HEK293 (cell line): ENCODE results near the gene LEFTY1.

ENCODE experiments used
- CTCF ChIA-PET: fragments of 350-600 bp; formaldehyde crosslinking; extraction: SDS; loops from one replicate; lab custom pipeline; 2021; ENCODE audit warnings: antibody characterized with exemption; lab: Yijun Ruan, JAX
- POLR2A ChIA-PET: fragments of 300-600 bp; formaldehyde crosslinking; extraction: SDS; loops from one replicate; lab custom pipeline; 2020; ENCODE audit warnings: antibody characterized with exemption, inconsistent platforms; lab: Yijun Ruan, JAX
- H3K27ac ChIP-seq: fragments of 200-500 bp; sonication (Bioruptor generic); 2 replicates; pipeline ENCODE4 v1.5.1; 2014; ENCODE audit warnings: low read depth, low read length, control low read depth, inconsistent platforms; ENCODE audit errors: extremely low read depth
- H3K36me3 ChIP-seq, 2 experiments: fragments of 200-500 bp in 1 of 2; sonication (Bioruptor generic) in 1 of 2; 1 replicate in 1 of 2; 2 replicates in 1 of 2; pipeline ENCODE4 v1.5.1; 2014 to 2017; ENCODE audit warnings: inconsistent platforms in 2 of 2, low read length in 2 of 2; ENCODE audit not compliant: control insufficient read depth in 2 of 2, insufficient read depth in 1 of 2
- H3K4me1 ChIP-seq: fragments of 200-500 bp; sonication (Bioruptor generic); 2 replicates; pipeline ENCODE4 v1.5.1; 2014; ENCODE audit warnings: mild to moderate bottlenecking, low read length, inconsistent platforms; ENCODE audit not compliant: control insufficient read depth, insufficient read depth
- H3K4me3 ChIP-seq: 2 replicates; pipeline ENCODE4 v1.5.1; 2011; ENCODE audit warnings: low read depth, mild to moderate bottlenecking, control low read depth, low read length, moderate library complexity
- H3K9me3 ChIP-seq: fragments of 200-500 bp; sonication (Bioruptor generic); 2 replicates; pipeline ENCODE4 v1.5.1; 2014; ENCODE audit warnings: low read depth, low read length, inconsistent platforms; ENCODE audit not compliant: control insufficient read depth, insufficient read depth
- BCL11A ChIP-seq: fragments of 450-650 bp; formaldehyde crosslinking; IDR thresholded peaks from 2 replicates; pipeline ENCODE4 v1.5.1; 2016; ENCODE audit warnings: low read depth, missing biosample characterization, missing genetic modification characterization
- BCL11B ChIP-seq: fragments of 450-650 bp; formaldehyde crosslinking; IDR thresholded peaks from 2 replicates; pipeline ENCODE4 v1.5.1; 2016; ENCODE audit warnings: low read depth, missing biosample characterization, missing genetic modification characterization
- HOXD13 ChIP-seq: sonication (generic); formaldehyde crosslinking; IDR thresholded peaks from 2 replicates; pipeline ENCODE4 v1.8.0; 2022; ENCODE audit warnings: missing genetic modification reagents, borderline replicate concordance
- ZBTB17 ChIP-seq: fragments of 450-650 bp; formaldehyde crosslinking; IDR thresholded peaks from 2 replicates; pipeline ENCODE4 v1.5.1; 2016; ENCODE audit warnings: missing biosample characterization, missing genetic modification characterization
- ZBTB20 ChIP-seq: fragments of 450-650 bp; formaldehyde crosslinking; IDR thresholded peaks from 2 replicates; pipeline ENCODE4 v1.5.1; 2016; ENCODE audit warnings: missing biosample characterization, missing genetic modification characterization
- ZNF10 ChIP-seq: fragments of 450-650 bp; formaldehyde crosslinking; IDR thresholded peaks from 2 replicates; pipeline ENCODE4 v1.5.1; 2017; ENCODE audit warnings: missing biosample characterization, missing genetic modification characterization
- ZNF16 ChIP-seq: fragments of 450-650 bp; formaldehyde crosslinking; IDR thresholded peaks from 2 replicates; pipeline ENCODE4 v1.5.1; 2016; ENCODE audit warnings: low read depth, missing biosample characterization, missing genetic modification characterization
- ZNF174 ChIP-seq: fragments of 450-650 bp; formaldehyde crosslinking; IDR thresholded peaks from 2 replicates; pipeline ENCODE4 v1.5.0; 2017; ENCODE audit warnings: missing biosample characterization, mild to moderate bottlenecking, missing genetic modification characterization
- ZNF335 ChIP-seq: fragments of 450-650 bp; formaldehyde crosslinking; conservative IDR thresholded peaks from 2 replicates; pipeline ENCODE4 v1.5.1; 2016; ENCODE audit warnings: missing biosample characterization, missing genetic modification characterization
- ZNF544 ChIP-seq: fragments of 450-650 bp; formaldehyde crosslinking; IDR thresholded peaks from 2 replicates; pipeline ENCODE4 v1.5.0; 2017; ENCODE audit warnings: missing biosample characterization, missing genetic modification characterization
- TF ChIP-seq, protein P1 (sequence below): fragments of 450-650 bp; formaldehyde crosslinking; IDR thresholded peaks from 2 replicates; pipeline ENCODE4 v1.5.1; 2017; ENCODE audit warnings: missing biosample characterization, missing genetic modification characterization
- TF ChIP-seq, protein P2 (sequence below): fragments of 450-650 bp; formaldehyde crosslinking; IDR thresholded peaks from 2 replicates; pipeline ENCODE4 v1.5.1; 2016; ENCODE audit warnings: missing biosample characterization, missing genetic modification characterization
- TF ChIP-seq, protein P3 (sequence below): fragments of 450-650 bp; formaldehyde crosslinking; IDR thresholded peaks from 2 replicates; pipeline ENCODE4 v1.5.1; 2016; ENCODE audit warnings: missing biosample characterization, missing genetic modification characterization, low read depth
- TF ChIP-seq, protein P4 (sequence below): fragments of 450-650 bp; formaldehyde crosslinking; IDR thresholded peaks from 2 replicates; pipeline ENCODE4 v1.5.1; 2016; ENCODE audit warnings: missing biosample characterization, missing genetic modification characterization

LEFTY1 gene

DNA sequence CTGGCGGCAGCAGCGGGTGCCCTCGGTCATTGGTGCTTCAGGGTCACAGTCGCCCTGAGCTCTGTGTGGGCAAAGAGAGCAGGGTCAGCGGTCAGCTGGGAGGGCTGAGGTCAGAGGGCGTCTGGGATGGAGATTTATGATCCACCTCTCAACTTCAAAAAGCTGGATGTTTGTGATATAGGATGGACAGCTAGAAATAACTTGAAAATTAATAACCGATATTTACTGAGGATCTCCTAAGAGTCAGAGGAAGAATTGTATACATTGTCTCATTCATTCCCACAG lies 2.0 kb downstream of the LEFTY1 start:
- POLR2A ChIA-PET = interaction anchor here (1.1 kb wide), 1 partner anchor 37 kb away, joined by 3 read pairs; the partner anchor contains the start of gene PYCR2
- no peaks in the 10 kb centered on the region for H3K4me1 ChIP-seq
- TF ChIP-seq HOXD13 (no peak), BCL11B (tag by site-specific recombination) (0 out of 2 replicates have a peak, but pooled peaks have one; percentile 31), ZNF544 (tag by site-specific recombination) (no peak)
- TF ChIP-seq, all 188 proteins: peak for 1
- H3K36me3 ChIP-seq = no peaks in the 10 kb centered on the region
- H3K4me3 ChIP-seq = no peak overlapping the region
- no peak overlapping the region for H3K27ac ChIP-seq
- H3K9me3 ChIP-seq = no peaks in the 10 kb centered on the region
- CTCF ChIA-PET = interaction anchor here (1.3 to 2.9 kb wide), 2 partner anchors 10 to 23 kb away, joined by 7 to 12 read pairs; no protein-coding TSS in a partner anchor

DNA sequence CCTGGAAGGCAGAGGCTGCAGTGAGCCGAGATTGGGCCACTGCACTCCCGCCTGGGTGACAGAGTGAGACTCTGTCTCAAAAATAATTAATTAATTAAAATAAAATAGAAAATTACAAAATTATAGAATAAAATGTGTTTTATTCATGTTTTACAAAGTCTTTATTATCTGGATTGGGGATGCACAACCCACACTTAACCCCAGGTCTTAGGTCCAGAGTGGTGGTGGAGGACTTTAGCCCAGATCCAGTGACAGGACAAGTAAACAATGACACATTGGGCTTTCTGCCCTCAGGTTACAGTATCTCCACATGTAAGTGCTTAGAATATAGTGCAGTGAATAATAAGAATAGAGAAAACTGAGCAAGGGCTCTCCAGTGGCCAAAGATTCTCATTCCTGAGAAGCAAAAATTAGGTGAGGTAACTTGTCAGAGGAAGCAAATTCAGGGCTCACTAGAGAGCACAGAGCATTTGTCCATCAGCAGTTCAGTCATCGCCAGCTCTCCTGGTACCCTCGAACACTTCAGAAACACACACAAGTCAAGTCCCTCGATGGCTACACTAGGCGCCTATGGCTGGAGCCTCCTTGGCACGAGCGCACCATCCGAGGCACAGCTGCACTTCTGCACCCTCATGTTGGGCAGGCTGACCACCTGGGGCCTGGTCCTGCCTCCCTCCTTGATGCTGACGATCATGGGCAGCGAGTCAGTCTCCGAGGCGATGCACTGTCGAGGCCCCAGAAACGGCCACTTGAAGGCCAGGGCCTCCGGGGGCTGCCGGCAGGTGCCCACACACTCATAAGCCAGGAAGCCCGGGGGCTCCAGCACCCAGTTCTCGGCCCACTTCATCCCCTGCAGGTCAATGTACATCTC lies 2.6 kb downstream of the LEFTY1 start:
- no peak overlapping the region for H3K4me3 ChIP-seq
- no peaks in the 10 kb centered on the region for H3K36me3 ChIP-seq
- POLR2A ChIA-PET = interaction anchor here (1.1 kb wide), 1 partner anchor 38 kb away, joined by 3 read pairs; the partner anchor contains the start of gene PYCR2
- H3K4me1 ChIP-seq = no peaks in the 10 kb centered on the region
- no peaks in the 10 kb centered on the region for H3K9me3 ChIP-seq
- CTCF ChIA-PET = interaction anchor here (1.1 to 2.9 kb wide), 3 partner anchors 9 to 24 kb away, joined by 4 to 12 read pairs (median 7); no protein-coding TSS in a partner anchor
- TF ChIP-seq, protein P1, sequence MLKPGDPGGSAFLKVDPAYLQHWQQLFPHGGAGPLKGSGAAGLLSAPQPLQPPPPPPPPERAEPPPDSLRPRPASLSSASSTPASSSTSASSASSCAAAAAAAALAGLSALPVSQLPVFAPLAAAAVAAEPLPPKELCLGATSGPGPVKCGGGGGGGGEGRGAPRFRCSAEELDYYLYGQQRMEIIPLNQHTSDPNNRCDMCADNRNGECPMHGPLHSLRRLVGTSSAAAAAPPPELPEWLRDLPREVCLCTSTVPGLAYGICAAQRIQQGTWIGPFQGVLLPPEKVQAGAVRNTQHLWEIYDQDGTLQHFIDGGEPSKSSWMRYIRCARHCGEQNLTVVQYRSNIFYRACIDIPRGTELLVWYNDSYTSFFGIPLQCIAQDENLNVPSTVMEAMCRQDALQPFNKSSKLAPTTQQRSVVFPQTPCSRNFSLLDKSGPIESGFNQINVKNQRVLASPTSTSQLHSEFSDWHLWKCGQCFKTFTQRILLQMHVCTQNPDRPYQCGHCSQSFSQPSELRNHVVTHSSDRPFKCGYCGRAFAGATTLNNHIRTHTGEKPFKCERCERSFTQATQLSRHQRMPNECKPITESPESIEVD (tag by site-specific recombination) = no peak
- TF ChIP-seq ZBTB17 (tag by site-specific recombination) = peak; percentile 96
- no peak overlapping the region for H3K27ac ChIP-seq

DNA sequence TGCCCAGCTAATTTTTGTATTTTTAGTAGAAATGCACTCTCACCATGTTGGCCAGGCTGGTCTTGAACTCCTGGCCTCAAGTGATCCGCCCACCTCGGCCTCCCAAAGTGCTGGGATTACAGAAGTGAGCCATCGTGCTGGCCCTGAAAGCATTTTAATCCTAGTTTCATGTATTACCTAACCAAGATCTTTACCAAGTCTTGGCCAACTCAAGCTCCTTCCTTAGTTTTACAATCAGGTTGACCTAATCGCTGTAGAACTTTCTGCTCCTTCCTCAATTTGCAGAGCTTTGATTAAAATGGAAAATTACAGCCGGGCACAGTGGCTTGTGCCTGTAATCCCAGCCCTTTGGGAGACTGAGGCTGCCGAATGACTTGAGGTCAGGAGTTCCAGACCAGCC lies 3.6 kb downstream of the LEFTY1 start:
- Histone ChIP-seq H3K9me3 (no peaks in the 10 kb centered on the region), H3K27ac (no peak overlapping the region), H3K4me3 (no peak overlapping the region), H3K36me3 (no peaks in the 10 kb centered on the region), H3K4me1 (no peaks in the 10 kb centered on the region)
- TF ChIP-seq, protein P2, sequence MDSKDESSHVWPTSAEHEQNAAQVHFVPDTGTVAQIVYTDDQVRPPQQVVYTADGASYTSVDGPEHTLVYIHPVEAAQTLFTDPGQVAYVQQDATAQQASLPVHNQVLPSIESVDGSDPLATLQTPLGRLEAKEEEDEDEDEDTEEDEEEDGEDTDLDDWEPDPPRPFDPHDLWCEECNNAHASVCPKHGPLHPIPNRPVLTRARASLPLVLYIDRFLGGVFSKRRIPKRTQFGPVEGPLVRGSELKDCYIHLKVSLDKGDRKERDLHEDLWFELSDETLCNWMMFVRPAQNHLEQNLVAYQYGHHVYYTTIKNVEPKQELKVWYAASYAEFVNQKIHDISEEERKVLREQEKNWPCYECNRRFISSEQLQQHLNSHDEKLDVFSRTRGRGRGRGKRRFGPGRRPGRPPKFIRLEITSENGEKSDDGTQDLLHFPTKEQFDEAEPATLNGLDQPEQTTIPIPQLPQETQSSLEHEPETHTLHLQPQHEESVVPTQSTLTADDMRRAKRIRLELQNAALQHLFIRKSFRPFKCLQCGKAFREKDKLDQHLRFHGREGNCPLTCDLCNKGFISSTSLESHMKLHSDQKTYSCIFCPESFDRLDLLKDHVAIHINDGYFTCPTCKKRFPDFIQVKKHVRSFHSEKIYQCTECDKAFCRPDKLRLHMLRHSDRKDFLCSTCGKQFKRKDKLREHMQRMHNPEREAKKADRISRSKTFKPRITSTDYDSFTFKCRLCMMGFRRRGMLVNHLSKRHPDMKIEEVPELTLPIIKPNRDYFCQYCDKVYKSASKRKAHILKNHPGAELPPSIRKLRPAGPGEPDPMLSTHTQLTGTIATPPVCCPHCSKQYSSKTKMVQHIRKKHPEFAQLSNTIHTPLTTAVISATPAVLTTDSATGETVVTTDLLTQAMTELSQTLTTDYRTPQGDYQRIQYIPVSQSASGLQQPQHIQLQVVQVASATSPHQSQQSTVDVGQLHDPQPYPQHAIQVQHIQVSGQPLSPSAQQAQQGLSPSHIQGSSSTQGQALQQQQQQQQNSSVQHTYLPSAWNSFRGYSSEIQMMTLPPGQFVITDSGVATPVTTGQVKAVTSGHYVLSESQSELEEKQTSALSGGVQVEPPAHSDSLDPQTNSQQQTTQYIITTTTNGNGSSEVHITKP = no peak
- TF ChIP-seq ZBTB20 = no peak
- TF ChIP-seq ZNF16 (tag by site-specific recombination) = no peak
- no peak for TF ChIP-seq ZNF174 (tag by site-specific recombination)
- no peak for TF ChIP-seq BCL11A
- TF ChIP-seq ZNF335 = no peak
- TF ChIP-seq, protein P3, sequence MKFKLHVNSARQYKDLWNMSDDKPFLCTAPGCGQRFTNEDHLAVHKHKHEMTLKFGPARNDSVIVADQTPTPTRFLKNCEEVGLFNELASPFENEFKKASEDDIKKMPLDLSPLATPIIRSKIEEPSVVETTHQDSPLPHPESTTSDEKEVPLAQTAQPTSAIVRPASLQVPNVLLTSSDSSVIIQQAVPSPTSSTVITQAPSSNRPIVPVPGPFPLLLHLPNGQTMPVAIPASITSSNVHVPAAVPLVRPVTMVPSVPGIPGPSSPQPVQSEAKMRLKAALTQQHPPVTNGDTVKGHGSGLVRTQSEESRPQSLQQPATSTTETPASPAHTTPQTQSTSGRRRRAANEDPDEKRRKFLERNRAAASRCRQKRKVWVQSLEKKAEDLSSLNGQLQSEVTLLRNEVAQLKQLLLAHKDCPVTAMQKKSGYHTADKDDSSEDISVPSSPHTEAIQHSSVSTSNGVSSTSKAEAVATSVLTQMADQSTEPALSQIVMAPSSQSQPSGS (tag by site-specific recombination) = no peak
- TF ChIP-seq, protein P4, sequence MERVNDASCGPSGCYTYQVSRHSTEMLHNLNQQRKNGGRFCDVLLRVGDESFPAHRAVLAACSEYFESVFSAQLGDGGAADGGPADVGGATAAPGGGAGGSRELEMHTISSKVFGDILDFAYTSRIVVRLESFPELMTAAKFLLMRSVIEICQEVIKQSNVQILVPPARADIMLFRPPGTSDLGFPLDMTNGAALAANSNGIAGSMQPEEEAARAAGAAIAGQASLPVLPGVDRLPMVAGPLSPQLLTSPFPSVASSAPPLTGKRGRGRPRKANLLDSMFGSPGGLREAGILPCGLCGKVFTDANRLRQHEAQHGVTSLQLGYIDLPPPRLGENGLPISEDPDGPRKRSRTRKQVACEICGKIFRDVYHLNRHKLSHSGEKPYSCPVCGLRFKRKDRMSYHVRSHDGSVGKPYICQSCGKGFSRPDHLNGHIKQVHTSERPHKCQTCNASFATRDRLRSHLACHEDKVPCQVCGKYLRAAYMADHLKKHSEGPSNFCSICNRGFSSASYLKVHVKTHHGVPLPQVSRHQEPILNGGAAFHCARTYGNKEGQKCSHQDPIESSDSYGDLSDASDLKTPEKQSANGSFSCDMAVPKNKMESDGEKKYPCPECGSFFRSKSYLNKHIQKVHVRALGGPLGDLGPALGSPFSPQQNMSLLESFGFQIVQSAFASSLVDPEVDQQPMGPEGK (tag by site-specific recombination) = no peak
- no peak for TF ChIP-seq ZNF10 (tag by site-specific recombination)
- ChIA-PET CTCF (interaction anchor here (0.6 to 2.9 kb wide), 6 partner anchors 12 to 121 kb away, joined by 3 to 12 read pairs (median 4); no protein-coding TSS in a partner anchor), POLR2A (no interaction called here)
